HG02588 (cell line): ENCODE results near the gene PAPSS1.

Experiments
- ATAC-seq: cut with Tn5 transposase; IDR thresholded peaks from one replicate; pipeline ENCODE4 v1.9.1; 2021; ENCODE audit warnings: mild to moderate bottlenecking, moderate library complexity; ENCODE audit not compliant: unreplicated experiment

The PAPSS1 gene

GRCh38 chr4:107570952-107571351 lies 149.1 kb downstream of the PAPSS1 start:
- no peak for ATAC-seq

GRCh38 chr4:107564326-107564725 lies 155.7 kb downstream of the PAPSS1 start:
- ATAC-seq = no peak
